ENCODE data around the gene PAK5.

DNA sequence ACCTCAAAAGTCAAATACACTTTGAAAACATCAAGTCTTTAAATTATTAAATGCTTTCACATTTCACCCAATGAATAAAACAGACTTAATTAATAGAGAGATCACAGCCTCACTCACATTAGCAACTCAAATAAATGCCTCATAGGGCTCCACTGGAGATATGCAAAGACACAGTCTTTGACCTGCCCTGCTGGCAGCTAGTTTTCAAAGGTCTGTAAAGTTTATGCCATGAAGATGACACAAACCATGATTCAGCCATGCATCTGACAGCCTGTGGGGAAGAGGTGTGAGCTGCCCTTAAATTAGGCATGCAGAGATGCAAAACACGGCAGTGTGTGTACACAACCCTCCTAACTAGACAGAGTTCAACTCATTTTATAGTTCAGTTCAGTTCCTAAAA lies 83.6 kb downstream of the PAK5 start:
- TF ChIP-seq, protein P1, sequence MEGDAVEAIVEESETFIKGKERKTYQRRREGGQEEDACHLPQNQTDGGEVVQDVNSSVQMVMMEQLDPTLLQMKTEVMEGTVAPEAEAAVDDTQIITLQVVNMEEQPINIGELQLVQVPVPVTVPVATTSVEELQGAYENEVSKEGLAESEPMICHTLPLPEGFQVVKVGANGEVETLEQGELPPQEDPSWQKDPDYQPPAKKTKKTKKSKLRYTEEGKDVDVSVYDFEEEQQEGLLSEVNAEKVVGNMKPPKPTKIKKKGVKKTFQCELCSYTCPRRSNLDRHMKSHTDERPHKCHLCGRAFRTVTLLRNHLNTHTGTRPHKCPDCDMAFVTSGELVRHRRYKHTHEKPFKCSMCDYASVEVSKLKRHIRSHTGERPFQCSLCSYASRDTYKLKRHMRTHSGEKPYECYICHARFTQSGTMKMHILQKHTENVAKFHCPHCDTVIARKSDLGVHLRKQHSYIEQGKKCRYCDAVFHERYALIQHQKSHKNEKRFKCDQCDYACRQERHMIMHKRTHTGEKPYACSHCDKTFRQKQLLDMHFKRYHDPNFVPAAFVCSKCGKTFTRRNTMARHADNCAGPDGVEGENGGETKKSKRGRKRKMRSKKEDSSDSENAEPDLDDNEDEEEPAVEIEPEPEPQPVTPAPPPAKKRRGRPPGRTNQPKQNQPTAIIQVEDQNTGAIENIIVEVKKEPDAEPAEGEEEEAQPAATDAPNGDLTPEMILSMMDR (conservative IDR thresholded peaks at IDR 0.05) = no peak
- TF ChIP-seq EZH2 (IDR thresholded peaks at IDR 0.05; ENCODE audit: low read depth) = no peak

All from PC-9 (cell line).